ENCODE results near the gene SERTAD1. TPM values are rescaled to one million over a fixed set of nuclear protein-coding genes. Genes with fewer than 3 reads are reported as not detected.

The SERTAD1 gene
- total and polyA plus RNA-seq, 2 of the 4 experiments (the other 2 are of a cell fraction) = 21.1 to 27.4 TPM

DNA sequence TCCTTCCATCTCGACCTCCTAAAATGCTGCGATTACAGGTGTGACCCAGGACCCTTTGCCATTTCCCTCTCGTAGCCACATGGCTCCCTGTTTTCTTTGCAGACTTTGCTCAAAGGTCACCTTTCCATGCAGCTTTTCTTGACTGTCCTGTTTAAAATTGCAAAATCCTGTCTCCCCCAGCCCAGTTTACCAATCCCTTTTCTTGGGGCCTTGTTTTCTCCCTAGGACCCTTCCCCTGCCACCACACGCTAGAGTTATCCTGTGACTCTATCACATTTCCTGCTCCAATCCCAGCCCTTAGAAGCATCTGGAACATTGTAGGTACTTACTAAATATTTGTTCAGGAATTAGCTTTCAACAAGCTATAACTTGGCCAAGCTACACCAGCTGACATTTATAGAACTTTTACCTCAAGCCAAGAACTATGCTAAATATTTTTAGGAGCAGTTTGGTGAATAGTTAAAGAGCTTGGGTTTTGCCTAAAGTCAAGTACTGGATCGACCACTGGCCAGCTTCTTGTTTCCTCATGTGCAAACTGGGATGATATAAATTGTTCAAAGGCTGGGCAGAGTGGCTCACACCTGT, 27.5 kb upstream of the SERTAD1 start:
- no peak overlapping the region for H2AFZ ChIP-seq (replicated peaks; ENCODE audit: low read length, poor library complexity)
- no peaks in the 10 kb centered on the region for H3K9me3 ChIP-seq (ENCODE audit: control insufficient read depth, insufficient read depth, low read length)
- ChIA-PET POLR2A (ENCODE audit: unreplicated experiment) (no interaction called here), CTCF (interaction anchor here (2.9 kb wide), 1 partner anchor 11 kb away, joined by 10 read pairs; no protein-coding TSS in a partner anchor)
- no peaks in the 10 kb centered on the region for H4K20me1 ChIP-seq (ENCODE audit: insufficient read depth, low read length)
- H3K36me3 ChIP-seq (ENCODE audit: control insufficient read depth, insufficient read depth, low read length) = peaks cover 4% of the 10 kb centered on the region; the same call in 1 of the 2 replicates
- no peak overlapping the region for H3K56ac ChIP-seq (ENCODE audit: extremely low read depth, insufficient read depth, low read length)
- H3K27ac ChIP-seq (ENCODE audit: insufficient read depth, low read length) = no peak overlapping the region
- no peak overlapping the region for H3K4me2 ChIP-seq (ENCODE audit: low read depth, low read length)
- H2BK20ac ChIP-seq (ENCODE audit: low read depth, low read length) = 0 out of 2 replicates have a peak overlapping the region, but pooled peaks have one; percentile 24
- no TSS peak for BruUV-seq (replicated peaks)
- no peak overlapping the region for H3K9ac ChIP-seq (ENCODE audit: low read depth, low read length)
- peaks cover 3% of the 10 kb centered on the region; the same call in 1 of the 2 replicates for H3K9me1 ChIP-seq (ENCODE audit: insufficient read depth, low read length)
- H3K4me3 ChIP-seq (ENCODE audit: insufficient read depth, low read depth, low read length) = no peak overlapping the region
- no peak overlapping the region for H3K14ac ChIP-seq (replicated peaks; ENCODE audit: low read depth, low read length)
- H4K5ac ChIP-seq (ENCODE audit: low read depth, low read length) = no peak overlapping the region
- H3K79me1 ChIP-seq (ENCODE audit: low read depth in 1 of 2, low read length in 2 of 2) = no peaks in the 10 kb centered on the region
- no peaks in the 10 kb centered on the region for H3K27me3 ChIP-seq (ENCODE audit: control insufficient read depth, insufficient read depth, low read length)
- H2BK15ac ChIP-seq (ENCODE audit: low read depth, low read length) = no peak overlapping the region
- no peak overlapping the region for H2BK120ac ChIP-seq (ENCODE audit: low read depth, low read length)
- no peak for DNase-seq
- no peak overlapping the region for H3K4ac ChIP-seq (ENCODE audit: low read depth, low read length)
- 0 out of 2 replicates have a peak overlapping the region, but pooled peaks have one; percentile 16 for H2AK5ac ChIP-seq (ENCODE audit: low read depth, low read length)
- no peak overlapping the region for H4K8ac ChIP-seq (ENCODE audit: low read depth in 2 of 2, low read length in 2 of 2)
- H2AK9ac ChIP-seq (replicated peaks; ENCODE audit: low read depth, low read length, poor library complexity) = no peak overlapping the region
- H3K18ac ChIP-seq (ENCODE audit: low read depth, low read length) = no peak overlapping the region
- in situ Hi-C loops (cut with MboI; ENCODE audit: low sequenced_read_pairs) = no loop called here
- ATAC-seq (ENCODE audit: low read depth) = no peak; the same call in 1 of the 2 replicates
- intact Hi-C loops (cut with micrococcal nuclease) = no loop called here
- no peak overlapping the region for H4K91ac ChIP-seq (ENCODE audit: insufficient read depth, low read depth, low read length)
- WGBS, 2 experiments (ENCODE audit: extremely low coverage in 2 of 2, insufficient read length in 1 of 2) = 100% methylated on average over 2 of the region's 5 CpGs; no CpG with 5 or more reads in 1 of the 2 experiments
- H3K23ac ChIP-seq (ENCODE audit: low read depth, low read length) = no peak overlapping the region
- H3K4me1 ChIP-seq (ENCODE audit: control insufficient read depth, insufficient read depth, low read length) = no peaks in the 10 kb centered on the region; the same call in 1 of the 2 replicates
- no peak for TF ChIP-seq RCOR1 (IDR thresholded peaks at IDR 0.05; ENCODE audit: insufficient replicate concordance, low read length)
- no peak for TF ChIP-seq FOS (IDR thresholded peaks at IDR 0.05; ENCODE audit: low read depth, low read length)
- TF ChIP-seq, protein P1, sequence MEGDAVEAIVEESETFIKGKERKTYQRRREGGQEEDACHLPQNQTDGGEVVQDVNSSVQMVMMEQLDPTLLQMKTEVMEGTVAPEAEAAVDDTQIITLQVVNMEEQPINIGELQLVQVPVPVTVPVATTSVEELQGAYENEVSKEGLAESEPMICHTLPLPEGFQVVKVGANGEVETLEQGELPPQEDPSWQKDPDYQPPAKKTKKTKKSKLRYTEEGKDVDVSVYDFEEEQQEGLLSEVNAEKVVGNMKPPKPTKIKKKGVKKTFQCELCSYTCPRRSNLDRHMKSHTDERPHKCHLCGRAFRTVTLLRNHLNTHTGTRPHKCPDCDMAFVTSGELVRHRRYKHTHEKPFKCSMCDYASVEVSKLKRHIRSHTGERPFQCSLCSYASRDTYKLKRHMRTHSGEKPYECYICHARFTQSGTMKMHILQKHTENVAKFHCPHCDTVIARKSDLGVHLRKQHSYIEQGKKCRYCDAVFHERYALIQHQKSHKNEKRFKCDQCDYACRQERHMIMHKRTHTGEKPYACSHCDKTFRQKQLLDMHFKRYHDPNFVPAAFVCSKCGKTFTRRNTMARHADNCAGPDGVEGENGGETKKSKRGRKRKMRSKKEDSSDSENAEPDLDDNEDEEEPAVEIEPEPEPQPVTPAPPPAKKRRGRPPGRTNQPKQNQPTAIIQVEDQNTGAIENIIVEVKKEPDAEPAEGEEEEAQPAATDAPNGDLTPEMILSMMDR (conservative IDR thresholded peaks at IDR 0.05; ENCODE audit: low read depth, low read length) = no peak
- TF ChIP-seq MAZ (IDR thresholded peaks at IDR 0.05; ENCODE audit: borderline replicate concordance, low read depth, low read length) = no peak
- no peak for TF ChIP-seq ELK1 (IDR thresholded peaks at IDR 0.05; ENCODE audit: borderline replicate concordance, low read depth, low read length)
- TF ChIP-seq CEBPB (IDR thresholded peaks at IDR 0.05; ENCODE audit: low read depth, low read length) = no peak
- no peak for TF ChIP-seq CHD1 (IDR thresholded peaks at IDR 0.05; ENCODE audit: low read depth, low read length)
- TF ChIP-seq BHLHE40 (IDR thresholded peaks at IDR 0.05; ENCODE audit: low read depth, low read length) = no peak
- TF ChIP-seq RAD21 (IDR thresholded peaks at IDR 0.05; ENCODE audit: low read length) = no peak
- TF ChIP-seq USF2 (IDR thresholded peaks at IDR 0.05; ENCODE audit: low read depth, low read length) = no peak
- TF ChIP-seq MXI1 (IDR thresholded peaks at IDR 0.05; ENCODE audit: borderline replicate concordance, low read depth, low read length) = no peak
- no peak for TF ChIP-seq SMC3 (IDR thresholded peaks at IDR 0.05; ENCODE audit: low read depth, low read length)
- no peak for TF ChIP-seq MAFK (IDR thresholded peaks at IDR 0.05; ENCODE audit: low read depth, low read length)
- H2BK5ac ChIP-seq (ENCODE audit: low read depth, low read length, poor library complexity, severe bottlenecking) = no peak overlapping the region
- dilution Hi-C loops (cut with HindIII; ENCODE audit: low sequenced_read_pairs, unreplicated experiment) = no loop called here

All from IMR-90 (cell line).